ENCODE measurements around the gene MTA2.

The MTA2 gene

GRCh38 chr11:62612366-62613290 is 11.0 kb upstream of the MTA2 start, which contains the start of the genes EML3 and ROM1:
Gene EML3 (minus strand): TSS chr11:62612775. CDS start chr11:62612457, 318 bp downstream.
Gene ROM1 (plus strand): TSS chr11:62613257. CDS start chr11:62613282, 25 bp downstream.
- no peak for DNase-seq

DNA sequence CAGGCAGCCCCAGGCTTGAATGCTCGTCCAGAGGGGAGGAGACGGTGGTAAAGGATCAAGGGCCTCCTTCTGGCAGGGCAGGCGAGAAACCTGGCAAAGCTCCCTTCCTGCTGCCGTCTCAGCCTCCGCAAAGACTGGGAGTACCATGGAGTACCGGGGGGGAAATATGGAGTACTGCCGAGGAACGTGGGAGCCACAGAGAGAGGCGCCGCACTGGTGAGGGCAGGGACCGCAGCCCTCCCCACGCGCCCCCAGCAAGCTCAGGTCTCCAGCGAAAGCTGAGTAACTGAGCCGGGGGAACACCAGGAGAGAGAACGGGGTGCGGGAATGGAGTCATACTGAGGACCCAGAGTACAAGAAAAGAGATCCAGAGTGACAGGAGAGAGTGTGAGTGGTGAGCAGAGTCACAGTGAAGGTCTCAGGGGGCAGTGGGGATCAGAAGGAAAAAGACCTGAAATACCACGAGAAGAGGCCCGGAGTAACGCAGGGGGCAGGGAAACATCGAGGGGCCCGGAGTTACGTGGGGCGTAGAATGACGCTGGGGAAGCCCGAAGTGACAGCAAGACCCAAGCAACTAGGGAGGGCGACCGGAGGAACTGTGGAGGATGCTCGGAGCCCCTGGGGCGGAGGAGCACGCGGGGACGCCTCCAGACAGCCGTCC is 10.2 kb upstream of the MTA2 start:
- no peak for DNase-seq

GRCh38 chr11:62610814-62611704 is 9.4 kb upstream of the MTA2 start:
- no peak for DNase-seq

DNA sequence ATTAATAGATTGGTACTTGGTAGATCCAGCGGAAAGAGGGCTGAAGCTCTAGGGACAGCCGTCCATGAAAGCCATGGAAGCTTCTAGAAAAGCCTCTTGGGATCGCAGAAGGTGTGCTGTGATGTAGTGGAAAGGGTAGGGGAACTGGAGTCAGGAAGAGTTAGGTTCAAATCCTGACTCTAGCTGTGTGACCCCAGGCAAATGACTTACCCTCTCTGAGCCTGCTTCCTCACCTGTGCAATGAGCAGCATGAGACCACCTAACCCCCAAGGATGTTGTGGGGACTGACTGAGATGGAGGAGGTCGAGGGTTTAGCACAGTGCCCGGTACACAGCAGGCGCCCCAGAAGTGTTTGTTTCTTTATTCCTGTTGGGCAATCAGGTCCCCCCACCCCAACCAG is 8.7 kb upstream of the MTA2 start:
- DNase-seq, result no peak

DNA sequence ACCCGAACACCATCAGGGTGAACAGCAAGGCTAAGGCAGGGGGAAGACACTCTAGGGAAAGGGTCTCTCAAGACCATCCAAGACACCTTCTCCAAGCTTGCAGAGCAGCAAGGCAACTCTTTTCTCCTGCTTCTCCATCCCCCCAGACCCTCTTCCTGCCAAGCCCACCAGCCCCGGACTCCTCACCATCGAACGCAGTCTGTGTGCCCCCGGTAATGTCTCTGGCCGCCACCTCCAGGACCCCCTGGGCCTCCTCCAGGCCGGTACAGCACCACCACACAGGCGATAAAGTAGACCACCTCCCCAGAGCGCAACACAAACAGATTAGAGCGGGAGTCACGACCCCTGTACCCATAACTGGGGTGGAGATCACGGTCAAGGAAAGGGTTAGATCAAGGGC is 7.1 kb upstream of the MTA2 start:
- DNase-seq, result no peak

GRCh38 chr11:62607714-62608113 is 6.0 kb upstream of the MTA2 start:
- DNase-seq, result no peak

- DNase-seq, result no peak
Observed at GRCh38 chr11:62605902-62606301, 4.2 kb upstream of the MTA2 start.

DNA sequence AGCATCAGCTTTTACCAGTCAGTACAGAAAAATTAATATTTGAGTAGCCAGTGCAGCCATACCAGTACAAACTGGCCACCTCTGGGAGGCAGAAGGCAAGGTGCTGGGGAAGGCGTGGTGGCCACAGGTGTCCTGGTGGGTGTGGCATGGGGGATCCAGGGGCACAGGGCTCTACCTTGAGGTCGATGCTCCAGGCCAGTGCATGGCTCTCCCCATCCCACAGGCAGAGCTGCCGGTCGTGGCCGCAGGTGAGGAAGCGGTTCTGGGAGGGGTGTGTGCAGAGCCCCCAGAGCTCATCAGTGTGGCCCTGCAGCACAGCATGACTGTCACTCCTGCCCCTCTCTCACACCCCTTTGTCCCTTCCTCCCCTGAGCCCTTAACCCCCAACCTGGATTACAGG is 3.8 kb upstream of the MTA2 start:
- DNase-seq, result no peak

DNA sequence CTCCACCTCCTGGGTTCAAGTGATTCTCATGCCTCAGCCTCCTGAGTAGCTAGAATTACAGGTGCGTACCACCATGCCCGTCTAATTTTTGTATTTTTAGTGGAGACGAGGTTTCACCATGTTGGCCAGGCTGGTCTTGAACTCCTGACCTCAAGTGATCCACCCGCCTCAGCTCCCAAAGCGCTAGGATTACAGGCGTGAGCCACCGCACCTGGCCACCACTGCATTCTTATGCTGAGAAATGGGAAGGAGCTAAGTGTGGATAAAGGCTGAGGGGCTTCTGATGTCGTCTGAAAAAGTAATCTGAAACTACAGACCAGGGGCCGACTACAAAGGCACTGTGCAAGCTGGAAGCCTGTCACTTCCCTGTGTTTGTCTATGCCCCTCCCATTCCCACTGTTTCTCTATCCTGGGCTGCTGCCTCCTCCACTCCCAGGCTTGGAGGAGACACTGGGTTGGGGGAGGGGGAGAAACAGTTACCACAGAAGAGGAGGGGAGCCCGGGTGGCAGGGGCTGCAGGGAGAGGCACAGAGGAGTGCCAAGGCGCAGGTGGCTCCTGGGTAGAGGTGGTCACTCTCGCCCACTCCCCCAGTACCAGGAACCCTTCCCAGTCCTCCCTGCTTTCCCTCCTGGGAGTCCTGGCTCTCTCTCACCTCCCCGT is 2.9 kb upstream of the MTA2 start:
- DNase-seq, result no peak

GRCh38 chr11:62603776-62604299 is 2.2 kb upstream of the MTA2 start:
- DNase-seq, result no peak

GRCh38 chr11:62603072-62603408 is 1.4 kb upstream of the MTA2 start:
- DNase-seq, result no peak

DNA sequence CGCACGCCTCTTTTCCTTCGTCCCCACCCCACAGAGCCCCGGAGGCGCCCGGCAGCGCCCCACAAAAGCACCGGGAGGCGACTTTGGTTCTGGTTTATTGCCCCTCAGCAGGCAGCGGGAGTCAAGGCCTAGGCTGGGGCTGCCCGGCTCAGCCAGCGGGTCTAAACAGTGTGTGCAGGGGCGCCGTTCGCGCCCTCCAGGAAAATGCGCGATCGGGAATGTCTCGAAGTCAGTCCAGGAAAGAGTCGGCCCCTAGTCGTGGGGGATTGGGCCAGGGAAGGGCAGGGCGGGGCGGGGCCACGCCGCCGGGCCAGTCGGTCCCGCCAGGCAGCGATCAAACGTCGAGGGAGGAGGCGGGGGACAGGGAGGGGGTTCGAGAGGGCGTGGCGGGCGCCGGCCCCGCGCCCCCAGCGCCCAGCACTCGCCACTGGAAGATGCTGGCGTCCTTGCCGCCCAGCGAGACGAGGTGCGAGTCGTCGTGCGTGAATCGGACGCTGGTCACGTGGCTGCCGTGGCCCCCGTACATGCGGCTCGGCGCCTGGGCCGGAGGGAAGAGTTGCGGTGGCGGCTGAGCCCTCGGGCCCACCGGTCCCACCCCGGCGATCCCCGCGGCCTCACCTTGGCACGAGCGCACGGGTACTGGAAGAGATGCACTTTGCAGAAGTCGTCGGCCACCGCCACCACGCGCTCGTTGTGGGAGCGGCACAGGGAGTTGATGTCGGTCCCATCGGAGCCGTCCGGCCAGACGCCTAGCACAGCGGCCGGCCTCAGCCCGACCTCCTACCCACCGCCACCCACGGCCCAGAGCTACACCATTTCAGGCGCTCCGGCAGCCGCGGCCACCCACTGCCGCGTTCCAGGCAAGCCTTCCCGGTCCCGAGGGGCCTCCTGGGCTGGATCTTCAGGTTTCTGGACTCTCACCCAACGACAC is 741 bp upstream of the MTA2 start:
- DNase-seq, result peak; percentile 72

GRCh38 chr11:62601122-62601371 is 618 bp downstream of the MTA2 start:
- DNase-seq, result no peak

- DNase-seq, result no peak
Observed at GRCh38 chr11:62600367-62601121, 1.1 kb downstream of the MTA2 start.

DNA sequence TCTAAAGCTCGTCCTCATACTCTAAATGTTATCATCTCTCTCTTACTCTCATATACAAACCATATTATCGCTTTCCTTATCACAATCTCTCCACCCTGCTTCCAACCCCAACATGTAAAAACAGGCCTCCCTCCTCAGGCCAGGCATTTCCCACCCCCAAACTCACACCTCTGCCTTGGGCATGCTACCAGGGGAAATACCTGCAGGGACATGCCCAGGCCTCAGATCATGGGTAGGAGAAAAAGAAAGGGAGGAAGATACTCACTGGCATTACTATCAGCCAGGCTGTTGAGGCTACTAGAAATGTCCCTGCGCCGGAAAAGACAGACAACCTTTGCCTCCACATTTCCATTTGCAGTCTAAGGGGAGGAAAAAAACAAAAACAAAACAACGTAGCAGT is 1.8 kb downstream of the MTA2 start:
- no peak for DNase-seq

GRCh38 chr11:62599069-62599696 is 2.5 kb downstream of the MTA2 start:
- DNase-seq, result peak; percentile 99

DNA sequence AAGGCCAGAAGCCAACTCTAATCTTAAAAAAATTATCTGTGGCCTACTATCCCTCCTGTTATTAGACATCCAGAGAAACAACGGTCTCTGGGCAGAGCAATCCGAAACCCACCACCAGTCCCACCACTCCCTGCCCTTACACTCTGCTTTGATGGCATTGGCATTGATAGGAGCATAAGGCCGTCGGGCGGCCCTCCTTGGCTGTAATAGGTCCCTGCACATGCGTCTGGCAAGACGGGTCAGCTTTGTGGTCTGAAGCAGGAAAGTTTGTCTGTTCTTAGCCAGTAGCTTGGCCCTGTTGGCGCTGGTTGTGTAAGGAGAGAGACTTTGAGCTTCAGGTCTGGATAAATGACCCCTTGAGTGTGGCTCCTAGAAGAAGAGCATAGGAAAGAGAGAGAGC is 6.5 kb downstream of the MTA2 start:
- DNase-seq, result no peak

DNA sequence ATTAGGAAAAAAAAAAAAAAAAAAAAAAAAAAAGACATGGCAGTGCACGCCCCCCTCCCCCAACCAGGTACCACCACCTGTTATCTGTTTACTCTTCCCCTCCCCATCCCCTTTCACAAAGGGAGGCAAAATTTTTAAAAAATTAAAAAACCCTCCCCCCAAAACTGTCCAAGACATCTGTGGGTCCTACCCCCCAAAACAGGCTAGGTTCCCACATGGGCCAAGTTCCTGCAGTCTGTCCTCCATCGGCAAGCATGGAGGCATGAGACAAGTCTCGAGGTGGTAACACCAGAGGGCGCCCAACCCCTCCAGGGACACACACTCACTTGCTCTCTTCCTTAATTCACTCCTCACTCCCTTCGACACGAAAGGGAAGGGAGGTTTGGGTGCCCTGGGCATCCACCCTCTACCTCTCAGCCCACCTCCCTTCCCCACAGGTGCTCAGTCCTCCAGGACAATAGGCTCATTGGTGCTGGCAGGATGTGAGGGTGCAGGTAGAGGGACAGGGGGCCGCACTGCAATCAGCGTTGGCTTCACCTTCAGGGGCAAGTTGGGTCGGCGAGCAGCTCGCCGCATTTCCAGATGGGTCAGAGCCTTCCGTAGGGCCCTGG is 8.1 kb downstream of the MTA2 start:
- peak; percentile 41 for DNase-seq

- no peak for DNase-seq
Observed at GRCh38 chr11:62592989-62593421, 8.7 kb downstream of the MTA2 start.
